Measurements from ENCODE around the gene TCF4. TPM values are rescaled to one million over a fixed set of nuclear protein-coding genes. Genes with fewer than 3 reads are reported as not detected.

TCF4 gene
- polyA plus RNA-seq, 1 experiment, result 47.3 TPM

DNA sequence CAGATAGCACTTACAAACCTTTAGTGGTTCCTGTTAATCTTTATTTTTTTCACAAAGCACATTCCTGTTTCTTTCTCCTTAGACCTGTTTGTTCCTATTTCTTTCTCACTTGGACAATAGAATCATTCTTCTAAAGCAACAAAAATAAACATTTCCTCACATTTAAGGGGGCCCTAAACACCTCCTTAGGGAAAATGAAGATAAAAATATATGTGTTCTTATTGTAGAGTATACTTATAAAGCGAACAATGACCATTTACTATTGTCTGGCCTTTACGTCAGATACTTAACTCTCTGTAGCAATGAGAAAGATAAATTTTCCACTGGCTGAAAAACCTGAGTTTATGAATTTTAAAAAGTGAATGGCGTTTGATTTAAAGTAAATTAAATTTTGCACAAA lies 234.6 kb downstream of the TCF4 start:
- TF ChIP-seq, protein P1, sequence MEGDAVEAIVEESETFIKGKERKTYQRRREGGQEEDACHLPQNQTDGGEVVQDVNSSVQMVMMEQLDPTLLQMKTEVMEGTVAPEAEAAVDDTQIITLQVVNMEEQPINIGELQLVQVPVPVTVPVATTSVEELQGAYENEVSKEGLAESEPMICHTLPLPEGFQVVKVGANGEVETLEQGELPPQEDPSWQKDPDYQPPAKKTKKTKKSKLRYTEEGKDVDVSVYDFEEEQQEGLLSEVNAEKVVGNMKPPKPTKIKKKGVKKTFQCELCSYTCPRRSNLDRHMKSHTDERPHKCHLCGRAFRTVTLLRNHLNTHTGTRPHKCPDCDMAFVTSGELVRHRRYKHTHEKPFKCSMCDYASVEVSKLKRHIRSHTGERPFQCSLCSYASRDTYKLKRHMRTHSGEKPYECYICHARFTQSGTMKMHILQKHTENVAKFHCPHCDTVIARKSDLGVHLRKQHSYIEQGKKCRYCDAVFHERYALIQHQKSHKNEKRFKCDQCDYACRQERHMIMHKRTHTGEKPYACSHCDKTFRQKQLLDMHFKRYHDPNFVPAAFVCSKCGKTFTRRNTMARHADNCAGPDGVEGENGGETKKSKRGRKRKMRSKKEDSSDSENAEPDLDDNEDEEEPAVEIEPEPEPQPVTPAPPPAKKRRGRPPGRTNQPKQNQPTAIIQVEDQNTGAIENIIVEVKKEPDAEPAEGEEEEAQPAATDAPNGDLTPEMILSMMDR (IDR thresholded peaks at IDR 0.05; ENCODE audit: low read depth, low read length), result no peak
- Histone ChIP-seq H3K4me3 (ENCODE audit: low read depth, low read length) (no peak overlapping the region), H3K27ac (ENCODE audit: low read depth, low read length) (no peak overlapping the region), H3K9me3 (ENCODE audit: control insufficient read depth, insufficient read depth, low read length) (no peaks in the 10 kb centered on the region), H3K27me3 (ENCODE audit: control insufficient read depth, insufficient read depth, low read length) (no peaks in the 10 kb centered on the region)
- ChIA-PET CTCF (interaction anchor here (2.4 kb wide), 1 partner anchor 11 kb away, joined by 13 read pairs; no protein-coding TSS in a partner anchor), POLR2A (interaction anchor here (0.6 kb wide), 1 partner anchor 31 kb away, joined by 6 read pairs; no protein-coding TSS in a partner anchor)
- no peak for DNase-seq (ENCODE audit: low read depth, low spot score)

GRCh38 chr18:55351980-55352714 lies 235.8 kb downstream of the TCF4 start:
- H3K27ac ChIP-seq (ENCODE audit: low read depth, low read length), result no peak overlapping the region
- CTCF ChIA-PET, result interaction anchor here (2.4 kb wide), 1 partner anchor 9 kb away, joined by 13 read pairs; no protein-coding TSS in a partner anchor

GRCh38 chr18:55351241-55351691 lies 236.7 kb downstream of the TCF4 start:
- Histone ChIP-seq H3K9me3 (ENCODE audit: control insufficient read depth, insufficient read depth, low read length) (no peaks in the 10 kb centered on the region), H3K4me3 (ENCODE audit: low read depth, low read length) (no peak overlapping the region), H3K27ac (ENCODE audit: low read depth, low read length) (no peak overlapping the region), H3K27me3 (ENCODE audit: control insufficient read depth, insufficient read depth, low read length) (no peaks in the 10 kb centered on the region)
- TF ChIP-seq, protein P1 (IDR thresholded peaks at IDR 0.05; ENCODE audit: low read depth, low read length), result no peak
- no peak for DNase-seq (ENCODE audit: low read depth, low spot score)
- ChIA-PET POLR2A (no interaction called here), CTCF (interaction anchor here (2.4 kb wide), 1 partner anchor 8 kb away, joined by 13 read pairs; no protein-coding TSS in a partner anchor)

More at GRCh38 chr18:55351980-55352714, 235.8 kb downstream of the TCF4 start:
- no peak for DNase-seq (ENCODE audit: low read depth, low spot score)
- Histone ChIP-seq H3K9me3 (ENCODE audit: control insufficient read depth, insufficient read depth, low read length) (no peaks in the 10 kb centered on the region), H3K4me3 (ENCODE audit: low read depth, low read length) (no peak overlapping the region), H3K27me3 (ENCODE audit: control insufficient read depth, insufficient read depth, low read length) (no peaks in the 10 kb centered on the region)
- TF ChIP-seq, protein P1 (IDR thresholded peaks at IDR 0.05; ENCODE audit: low read depth, low read length), result no peak
- POLR2A ChIA-PET, result interaction anchor here (0.6 kb wide), 1 partner anchor 518 kb away, joined by 4 read pairs; no protein-coding TSS in a partner anchor

- TF ChIP-seq, protein P1 (IDR thresholded peaks at IDR 0.05; ENCODE audit: low read depth, low read length), result no peak
- ChIA-PET POLR2A (no interaction called here), CTCF (interaction anchor here (1.2 to 3.1 kb wide), 3 partner anchors 65 to 115 kb away, joined by 3 to 13 read pairs (median 3); no protein-coding TSS in a partner anchor)
- DNase-seq (ENCODE audit: low read depth, low spot score), result no peak
- H3K9me3 ChIP-seq (ENCODE audit: control insufficient read depth, insufficient read depth, low read length), result no peaks in the 10 kb centered on the region
- no peaks in the 10 kb centered on the region for H3K27me3 ChIP-seq (ENCODE audit: control insufficient read depth, insufficient read depth, low read length)
- no peak overlapping the region for H3K27ac ChIP-seq (ENCODE audit: low read depth, low read length)
- no peak overlapping the region for H3K4me3 ChIP-seq (ENCODE audit: low read depth, low read length)
These were observed 238.3 kb downstream of the TCF4 start for GRCh38 chr18:55349685-55350084.

All from AG04450 (cell line).